ENCODE measurements around the gene SLC2A8. TPM values are rescaled to one million over a fixed set of nuclear protein-coding genes. Genes with fewer than 3 reads are reported as not detected.

The SLC2A8 gene
- total RNA-seq, 1 experiment from 2014 or later, result 16.8 TPM

DNA sequence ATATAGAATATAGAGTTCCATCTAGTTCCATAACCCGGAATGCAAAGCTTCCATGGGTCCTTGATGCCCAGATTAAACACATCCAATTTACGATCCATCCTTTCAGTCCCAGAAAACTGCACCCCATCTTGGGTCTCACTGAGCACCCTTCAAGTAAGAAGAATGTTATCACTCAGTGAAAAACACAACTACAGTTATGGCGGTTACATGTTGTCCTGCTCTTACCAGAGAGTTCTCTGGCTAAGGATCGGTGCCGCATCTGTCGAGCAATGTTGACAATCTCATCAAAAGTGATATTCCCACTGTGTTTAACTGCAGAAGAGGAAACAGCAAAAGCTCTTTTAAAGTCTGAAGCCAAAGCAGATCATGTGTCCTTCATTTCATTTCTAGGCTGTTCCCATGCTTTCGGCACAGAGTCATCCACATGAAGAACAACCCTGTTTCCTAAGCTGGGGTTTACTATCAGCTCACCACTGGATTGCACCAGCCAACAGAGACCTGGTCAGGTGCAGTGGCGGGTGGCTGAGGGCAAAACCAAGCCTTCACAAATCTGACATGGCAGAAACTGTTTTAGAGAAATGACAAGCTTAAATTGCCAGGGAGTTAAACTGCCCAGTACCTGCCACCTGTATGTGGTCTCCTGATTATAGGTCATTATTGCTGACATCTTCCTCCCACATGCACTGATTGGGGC, 51.3 kb downstream of the SLC2A8 start:
- CTCF ChIA-PET, result no interaction called here
- Histone ChIP-seq H3K9me2 (ENCODE audit: insufficient read depth) (no peaks in the 10 kb centered on the region), H3K4me2 (ENCODE audit: low read length) (no peak overlapping the region), H3K27me3 (ENCODE audit: insufficient read depth, low read length) (no peaks in the 10 kb centered on the region), H4K20me1 (ENCODE audit: insufficient read depth) (peaks cover 38% of the 10 kb centered on the region), H3K4me1 (ENCODE audit: control insufficient read depth in 1 of 2, insufficient read depth in 2 of 2, low read length in 2 of 2) (peaks cover 15 to 60% of the 10 kb centered on the region in 2 experiments), H3K9ac (ENCODE audit: low read length) (no peak overlapping the region), H3K79me2 (ENCODE audit: insufficient read depth, low read length) (peaks cover 41% of the 10 kb centered on the region), H3K27ac (ENCODE audit: low read depth, low read length) (peak overlapping the region; percentile 97), H3K4me3 (replicated peaks in 1 of 2; ENCODE audit: low read depth in 1 of 2, low read length in 2 of 2) (no peak overlapping the region), H3K36me3 (ENCODE audit: control insufficient read depth in 1 of 2, insufficient read depth in 2 of 2, low read length in 2 of 2) (peaks cover 28 to 57% of the 10 kb centered on the region in 2 experiments), H3K9me3 (ENCODE audit: control insufficient read depth in 1 of 2, insufficient read depth in 1 of 2, low read depth in 1 of 2, low read length in 2 of 2) (no peaks in the 10 kb centered on the region), H2AFZ (ENCODE audit: low read depth, low read length, poor library complexity, severe bottlenecking) (no peak overlapping the region)
- TF ChIP-seq SP1 (IDR thresholded peaks at IDR 0.05; ENCODE audit: low read depth), result no peak
- TF ChIP-seq POLR2AphosphoS5 (IDR thresholded peaks at IDR 0.05; ENCODE audit: low read depth, low read length), result peak; percentile 45; the same call in 1 of the 2 replicates
- TF ChIP-seq SIN3A (IDR thresholded peaks at IDR 0.05; ENCODE audit: low read depth), result no peak
- POLR2A ChIA-PET, result interaction anchor here (1.5 kb wide), 1 partner anchor 224 kb away, joined by 3 read pairs; no protein-coding TSS in a partner anchor
- DNase-seq (ENCODE audit: low read depth, low spot score) (no peak), ATAC-seq (no peak)
- intact Hi-C loops (cut with micrococcal nuclease), result no loop called here
- RAD21 ChIA-PET (ENCODE audit: low non-redundant PET in 1 of 2, low total read pairs in 2 of 2, uncharacterized antibody in 2 of 2, unreplicated experiment in 2 of 2), result no interaction called here
- no TSS peak for BruUV-seq (replicated peaks)

DNA sequence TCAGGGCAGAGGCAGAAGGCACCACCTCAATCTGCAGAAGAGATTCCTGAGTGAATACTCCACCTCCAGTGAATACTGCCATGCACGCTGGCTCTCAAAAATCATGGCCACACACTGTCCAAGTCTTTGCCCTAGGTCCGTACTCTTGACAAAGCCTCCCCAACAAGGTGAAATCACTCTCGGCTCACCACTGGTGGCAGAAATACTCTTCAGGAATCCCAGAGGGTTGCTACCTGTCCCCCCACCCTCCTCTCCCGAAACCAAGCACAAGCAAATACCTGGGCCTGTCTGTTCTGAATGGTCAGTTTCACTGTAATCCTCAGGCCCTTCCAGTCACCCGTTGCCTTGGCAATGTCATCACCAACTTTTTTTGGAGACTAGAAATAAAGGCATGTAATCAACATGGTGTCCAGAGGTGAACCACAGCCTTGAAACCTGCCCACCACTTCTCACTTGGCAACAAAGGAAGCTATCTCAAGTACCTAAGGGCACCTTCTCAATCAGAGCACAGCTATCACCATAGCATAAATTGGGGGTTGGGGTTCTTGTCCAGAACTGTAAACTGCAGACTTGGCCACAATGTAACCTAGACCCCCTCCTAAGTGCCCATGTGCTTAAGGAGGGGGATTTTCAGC, 52.5 kb downstream of the SLC2A8 start:
- peak overlapping the region; percentile 99 for H3K9ac ChIP-seq (ENCODE audit: low read length)
- intact Hi-C loops (cut with micrococcal nuclease), result no loop called here
- no peak overlapping the region for H2AFZ ChIP-seq (ENCODE audit: low read depth, low read length, poor library complexity, severe bottlenecking)
- H3K27ac ChIP-seq (ENCODE audit: low read depth, low read length), result peak overlapping the region; percentile 97
- BruUV-seq (replicated peaks), result no TSS peak
- no peak for ATAC-seq
- peaks cover 38% of the 10 kb centered on the region for H4K20me1 ChIP-seq (ENCODE audit: insufficient read depth)
- no peaks in the 10 kb centered on the region for H3K27me3 ChIP-seq (ENCODE audit: insufficient read depth, low read length)
- peaks cover 28 to 54% of the 10 kb centered on the region in 2 experiments for H3K36me3 ChIP-seq (ENCODE audit: control insufficient read depth in 1 of 2, insufficient read depth in 2 of 2, low read length in 2 of 2)
- RAD21 ChIA-PET (ENCODE audit: low non-redundant PET in 1 of 2, low total read pairs in 2 of 2, uncharacterized antibody in 2 of 2, unreplicated experiment in 2 of 2), result no interaction called here
- peaks cover 11 to 53% of the 10 kb centered on the region in 2 experiments for H3K4me1 ChIP-seq (ENCODE audit: control insufficient read depth in 1 of 2, insufficient read depth in 2 of 2, low read length in 2 of 2)
- no peaks in the 10 kb centered on the region for H3K9me2 ChIP-seq (ENCODE audit: insufficient read depth)
- TF ChIP-seq RAD21 (IDR thresholded peaks at IDR 0.05; ENCODE audit: low read depth) (no peak), EZH2 (IDR thresholded peaks at IDR 0.05) (no peak), SP1 (IDR thresholded peaks at IDR 0.05; ENCODE audit: low read depth) (no peak), TCF7L2 (IDR thresholded peaks at IDR 0.05; ENCODE audit: borderline replicate concordance, extremely low read depth, insufficient read depth, insufficient read length) (no peak), EZH2phosphoT487 (IDR thresholded peaks at IDR 0.05; ENCODE audit: borderline replicate concordance) (no peak), JUND (IDR thresholded peaks at IDR 0.05) (no peak), CBX3 (IDR thresholded peaks at IDR 0.05; ENCODE audit: low read depth) (no peak)
- TF ChIP-seq, protein P1, sequence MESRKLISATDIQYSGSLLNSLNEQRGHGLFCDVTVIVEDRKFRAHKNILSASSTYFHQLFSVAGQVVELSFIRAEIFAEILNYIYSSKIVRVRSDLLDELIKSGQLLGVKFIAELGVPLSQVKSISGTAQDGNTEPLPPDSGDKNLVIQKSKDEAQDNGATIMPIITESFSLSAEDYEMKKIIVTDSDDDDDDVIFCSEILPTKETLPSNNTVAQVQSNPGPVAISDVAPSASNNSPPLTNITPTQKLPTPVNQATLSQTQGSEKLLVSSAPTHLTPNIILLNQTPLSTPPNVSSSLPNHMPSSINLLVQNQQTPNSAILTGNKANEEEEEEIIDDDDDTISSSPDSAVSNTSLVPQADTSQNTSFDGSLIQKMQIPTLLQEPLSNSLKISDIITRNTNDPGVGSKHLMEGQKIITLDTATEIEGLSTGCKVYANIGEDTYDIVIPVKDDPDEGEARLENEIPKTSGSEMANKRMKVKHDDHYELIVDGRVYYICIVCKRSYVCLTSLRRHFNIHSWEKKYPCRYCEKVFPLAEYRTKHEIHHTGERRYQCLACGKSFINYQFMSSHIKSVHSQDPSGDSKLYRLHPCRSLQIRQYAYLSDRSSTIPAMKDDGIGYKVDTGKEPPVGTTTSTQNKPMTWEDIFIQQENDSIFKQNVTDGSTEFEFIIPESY (IDR thresholded peaks at IDR 0.05; ENCODE audit: extremely low read depth, insufficient replicate concordance, low read length), result no peak
- POLR2A ChIA-PET, result interaction anchor here (0.9 to 2.4 kb wide), 2 partner anchors 17 to 225 kb away, joined by 3 to 4 read pairs; no protein-coding TSS in a partner anchor
- DNase-seq (ENCODE audit: low read depth, low spot score), result no peak
- no peaks in the 10 kb centered on the region for H3K9me3 ChIP-seq (ENCODE audit: control insufficient read depth in 1 of 2, insufficient read depth in 1 of 2, low read depth in 1 of 2, low read length in 2 of 2)
- peak overlapping the region; percentile 90 for H3K4me2 ChIP-seq (ENCODE audit: low read length)
- CTCF ChIA-PET, result no interaction called here
- peaks cover 41% of the 10 kb centered on the region for H3K79me2 ChIP-seq (ENCODE audit: insufficient read depth, low read length)
- peak overlapping the region; percentile 87 to 98 for H3K4me3 ChIP-seq (replicated peaks in 1 of 2; ENCODE audit: low read depth in 1 of 2, low read length in 2 of 2)
